IMR-90 (cell line): ENCODE data around the gene HERC6. TPM values are rescaled to one million over a fixed set of nuclear protein-coding genes. Genes with fewer than 3 reads are reported as not detected.

Experiments used
- ATAC-seq: fragments of 200-7000 bp; cut with Tn5 transposase; 2 replicates; pipeline ENCODE4 v1.9.1; 2020; ENCODE audit warnings: low read depth, mild to moderate bottlenecking, moderate library complexity
- BruUV-seq: library from RNA; stranded (reverse); fragments of 400-500 nt; replicated peaks from 2 replicates; lab custom pipeline; 2021; lab: Mats Ljungman, UMichigan
- CTCF ChIA-PET: fragments of 300-600 bp; formaldehyde crosslinking; extraction: SDS; loops from one replicate; lab custom pipeline; 2021; ENCODE audit warnings: antibody characterized with exemption; lab: Yijun Ruan, JAX
- POLR2A ChIA-PET: fragments of 300-600 bp; sonication (Branson Sonifier 250); formaldehyde crosslinking; loops from one replicate; lab custom pipeline; 2022; ENCODE audit warnings: antibody characterized with exemption; ENCODE audit not compliant: unreplicated experiment; lab: Charles Lee
- DNase-seq: peaks from one replicate; pipeline ENCODE4 v3.0.0; 2013
- H2AFZ ChIP-seq: replicated peaks from 2 replicates; pipeline ENCODE3; 2013; ENCODE audit warnings: low read length, mild to moderate bottlenecking; ENCODE audit not compliant: poor library complexity
- H2AK5ac ChIP-seq: 2 replicates; pipeline ENCODE4 v1.6.1; 2013; ENCODE audit warnings: low read depth, low read length, inconsistent platforms
- H2AK9ac ChIP-seq: replicated peaks from 2 replicates; pipeline ENCODE3; 2013; ENCODE audit warnings: mild to moderate bottlenecking, low read depth, low read length, moderate library complexity; ENCODE audit not compliant: poor library complexity
- H2BK120ac ChIP-seq: 2 replicates; pipeline ENCODE4 v1.6.1; 2013; ENCODE audit warnings: low read depth, low read length, inconsistent platforms
- H2BK15ac ChIP-seq: 3 replicates; pipeline ENCODE4 v1.6.1; 2013; ENCODE audit warnings: low read depth, low read length, inconsistent platforms
- H2BK20ac ChIP-seq: 2 replicates; pipeline ENCODE4 v1.6.1; 2013; ENCODE audit warnings: low read depth, mild to moderate bottlenecking, inconsistent platforms, low read length, moderate library complexity
- H2BK5ac ChIP-seq: 2 replicates; pipeline ENCODE4 v1.6.1; 2013; ENCODE audit warnings: mild to moderate bottlenecking, low read depth, low read length, inconsistent platforms; ENCODE audit not compliant: poor library complexity, severe bottlenecking
- H3K14ac ChIP-seq: replicated peaks from 2 replicates; pipeline ENCODE4 v1.6.1; 2013; ENCODE audit warnings: low read depth, low read length, inconsistent platforms
- H3K18ac ChIP-seq: 2 replicates; pipeline ENCODE4 v1.6.1; 2013; ENCODE audit warnings: low read depth, low read length, control low read depth
- H3K23ac ChIP-seq: 2 replicates; pipeline ENCODE4 v1.6.1; 2013; ENCODE audit warnings: low read depth, low read length, inconsistent platforms
- H3K27ac ChIP-seq: 2 replicates; pipeline ENCODE4 v1.5.1; 2013; ENCODE audit warnings: mild to moderate bottlenecking, control low read depth, low read length; ENCODE audit not compliant: insufficient read depth
- H3K27me3 ChIP-seq: 2 replicates; pipeline ENCODE4 v1.6.1; 2013; ENCODE audit warnings: low read length; ENCODE audit not compliant: control insufficient read depth, insufficient read depth
- H3K36me3 ChIP-seq: 2 replicates; pipeline ENCODE4 v1.6.1; 2013; ENCODE audit warnings: low read length, mixed read lengths; ENCODE audit not compliant: control insufficient read depth, insufficient read depth
- H3K4ac ChIP-seq: 2 replicates; pipeline ENCODE4 v1.6.1; 2013; ENCODE audit warnings: low read depth, low read length, inconsistent platforms
- H3K4me1 ChIP-seq: 2 replicates; pipeline ENCODE4 v1.6.1; 2013; ENCODE audit warnings: low read length, mixed read lengths; ENCODE audit not compliant: control insufficient read depth, insufficient read depth
- H3K4me2 ChIP-seq: 2 replicates; pipeline ENCODE4 v1.6.1; 2013; ENCODE audit warnings: low read depth, mild to moderate bottlenecking, control low read depth, low read length, moderate library complexity
- H3K4me3 ChIP-seq: 2 replicates; pipeline ENCODE4 v1.5.1; 2013; ENCODE audit warnings: low read depth, mild to moderate bottlenecking, control low read depth, low read length, moderate library complexity; ENCODE audit not compliant: insufficient read depth
- H3K56ac ChIP-seq: 2 replicates; pipeline ENCODE4 v1.6.1; 2013; ENCODE audit warnings: low read length, inconsistent platforms; ENCODE audit not compliant: insufficient read depth; ENCODE audit errors: extremely low read depth
- H3K79me1 ChIP-seq, 2 experiments: 2 replicates each; pipeline ENCODE4 v1.6.1; 2013; ENCODE audit warnings: low read length in 2 of 2, inconsistent platforms in 1 of 2, low read depth in 1 of 2
- H3K9ac ChIP-seq: 2 replicates; pipeline ENCODE4 v1.6.1; 2013; ENCODE audit warnings: low read depth, low read length, control low read depth
- H3K9me1 ChIP-seq: 2 replicates; pipeline ENCODE4 v1.6.1; 2013; ENCODE audit warnings: low read length, inconsistent platforms; ENCODE audit not compliant: insufficient read depth
- H3K9me3 ChIP-seq: 2 replicates; pipeline ENCODE4 v1.6.1; 2013; ENCODE audit warnings: low read length; ENCODE audit not compliant: control insufficient read depth, insufficient read depth
- H4K20me1 ChIP-seq: 2 replicates; pipeline ENCODE4 v1.6.1; 2013; ENCODE audit warnings: low read length, inconsistent platforms; ENCODE audit not compliant: insufficient read depth
- H4K5ac ChIP-seq: 2 replicates; pipeline ENCODE4 v1.6.1; 2013; ENCODE audit warnings: mild to moderate bottlenecking, low read depth, low read length, control low read depth
- H4K8ac ChIP-seq, 2 experiments: 2 replicates each; pipeline ENCODE4 v1.6.1; 2013; ENCODE audit warnings: low read depth in 2 of 2, low read length in 2 of 2, control low read depth in 1 of 2, inconsistent platforms in 1 of 2
- H4K91ac ChIP-seq: 2 replicates; pipeline ENCODE4 v1.6.1; 2013; ENCODE audit warnings: low read depth, low read length, inconsistent platforms; ENCODE audit not compliant: insufficient read depth
- BHLHE40 ChIP-seq: fragments of 150-350 bp; IDR thresholded peaks from 2 replicates; pipeline ENCODE4 v1.6.1; 2016; ENCODE audit warnings: mild to moderate bottlenecking, low read depth, low read length
- CEBPB ChIP-seq: IDR thresholded peaks from 2 replicates; pipeline ENCODE4 v1.6.1; 2012; ENCODE audit warnings: low read depth, low read length, improper control_type of control experiment
- CHD1 ChIP-seq: IDR thresholded peaks from 2 replicates; pipeline ENCODE4 v1.6.1; 2012; ENCODE audit warnings: low read depth, low read length, improper control_type of control experiment
- FOS ChIP-seq: fragments of 150-350 bp; IDR thresholded peaks from 2 replicates; pipeline ENCODE4 v1.6.1; 2016; ENCODE audit warnings: low read depth, low read length
- MAFK ChIP-seq: IDR thresholded peaks from 2 replicates; pipeline ENCODE4 v1.6.1; 2012; ENCODE audit warnings: low read depth, low read length, improper control_type of control experiment
- MAZ ChIP-seq: IDR thresholded peaks from 2 replicates; pipeline ENCODE4 v1.6.1; 2012; ENCODE audit warnings: low read depth, mild to moderate bottlenecking, low read length, improper control_type of control experiment, moderate library complexity, borderline replicate concordance
- MXI1 ChIP-seq: IDR thresholded peaks from 2 replicates; pipeline ENCODE4 v1.6.1; 2012; ENCODE audit warnings: low read depth, mild to moderate bottlenecking, low read length, moderate library complexity, borderline replicate concordance
- NFE2L2 ChIP-seq: fragments of 150-350 bp; IDR thresholded peaks from 2 replicates; pipeline ENCODE4 v1.6.1; 2016; ENCODE audit warnings: low read depth, mild to moderate bottlenecking, low read length
- POLR2A ChIP-seq: IDR thresholded peaks from 2 replicates; pipeline ENCODE4 v1.6.1; 2012; ENCODE audit warnings: mild to moderate bottlenecking, low read depth, low read length
- RAD21 ChIP-seq: IDR thresholded peaks from 2 replicates; pipeline ENCODE4 v1.6.1; 2012; ENCODE audit warnings: low read length, improper control_type of control experiment
- RCOR1 ChIP-seq: IDR thresholded peaks from 2 replicates; pipeline ENCODE4 v1.6.1; 2012; ENCODE audit warnings: mild to moderate bottlenecking, low read length, improper control_type of control experiment; ENCODE audit not compliant: insufficient replicate concordance
- RFX5 ChIP-seq: IDR thresholded peaks from 2 replicates; pipeline ENCODE4 v1.8.0; 2012; ENCODE audit warnings: low read depth, mild to moderate bottlenecking, low read length, moderate library complexity
- SMC3 ChIP-seq: fragments of 150-350 bp; IDR thresholded peaks from 2 replicates; pipeline ENCODE4 v1.6.1; 2016; ENCODE audit warnings: low read depth, mild to moderate bottlenecking, antibody characterized with exemption, low read length, moderate library complexity
- WGBS, 2 experiments: methylation state at CpG; one replicate each; pipeline versions ENCODE4 v1.1.5 to v1.1.7; 2013; ENCODE audit warnings: missing lambda C conversion rate in 2 of 2; ENCODE audit not compliant: insufficient read length in 1 of 2; ENCODE audit errors: extremely low coverage in 2 of 2; 5-methylcytosine and 5-hydroxymethylcytosine counted together
- dilution Hi-C: fragments of 300-500 bp; cut with HindIII; formaldehyde crosslinking; loops from one replicate; pipeline ENCODE4 v1.14.3; 2018; ENCODE audit warnings: low sequenced_read_pairs; ENCODE audit not compliant: unreplicated experiment
- in situ Hi-C: fragments of 300-500 bp; cut with MboI; formaldehyde crosslinking; loops from 3 replicates; pipeline ENCODE4 v1.14.3; 2019; ENCODE audit warnings: low sequenced_read_pairs, inconsistent platforms, mixed read lengths
- intact Hi-C: fragments of 100-400 bp; cut with micrococcal nuclease; formaldehyde crosslinking; loops from 2 replicates; pipeline ENCODE4 v1.10.0; 2022
- polyA plus RNA-seq, 3 experiments: library from polyadenylated mRNA; depleted of rRNA; stranded (reverse); fragments of >200 nt; gene quantifications; 2 replicates each; pipeline ENCODE4 v1.2.3, GENCODE V29; 2012; ENCODE audit warnings: low replicate concordance in 1 of 3
- total RNA-seq: library from RNA; depleted of rRNA; stranded (reverse); fragments of >200 nt; gene quantifications from 2 replicates; pipeline ENCODE4 v1.2.3, GENCODE V29; 2012
- TF ChIP-seq, protein P1 (sequence below): fragments of 150-350 bp; IDR thresholded peaks from 2 replicates; pipeline ENCODE4 v1.6.1; 2017; ENCODE audit warnings: mild to moderate bottlenecking, antibody characterized with exemption, low read length, low read depth
- TF ChIP-seq, protein P2 (sequence below): conservative IDR thresholded peaks from 2 replicates; pipeline ENCODE4 v1.5.1; 2012; ENCODE audit warnings: mild to moderate bottlenecking, low read depth, low read length, improper control_type of control experiment
- TF ChIP-seq, protein P3 (sequence below): fragments of 150-350 bp; IDR thresholded peaks from 2 replicates; pipeline ENCODE4 v1.6.1; 2016; ENCODE audit warnings: low read depth, mild to moderate bottlenecking, low read length, moderate library complexity, borderline replicate concordance

HERC6 gene
- total and polyA plus RNA-seq, 2 of the 4 experiments (the other 2 are of a cell fraction), result 0.53 to 1.6 TPM

DNA sequence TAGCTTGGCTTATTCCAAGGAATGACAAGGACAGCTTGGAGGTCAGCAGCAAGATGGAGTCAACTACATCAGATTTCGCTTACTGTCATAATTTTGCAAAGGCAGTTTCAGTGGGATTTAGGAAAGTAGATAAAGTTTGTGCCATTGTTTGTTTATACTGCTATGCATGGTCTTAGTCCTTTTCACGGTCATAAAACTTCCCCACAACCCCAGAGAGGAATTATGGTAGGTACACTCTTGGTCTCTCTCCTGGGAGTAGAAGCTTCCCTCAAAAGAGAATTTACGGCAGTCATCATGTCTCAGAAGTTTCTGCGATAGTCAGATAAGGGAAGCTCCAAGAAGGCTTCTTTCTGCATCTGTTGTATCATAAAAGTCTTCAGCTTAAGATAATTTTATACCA lies 27.9 kb upstream of the HERC6 start:
- no peak overlapping the region for H4K91ac ChIP-seq
- no peak overlapping the region for H2BK120ac ChIP-seq
- TF ChIP-seq, protein P1, sequence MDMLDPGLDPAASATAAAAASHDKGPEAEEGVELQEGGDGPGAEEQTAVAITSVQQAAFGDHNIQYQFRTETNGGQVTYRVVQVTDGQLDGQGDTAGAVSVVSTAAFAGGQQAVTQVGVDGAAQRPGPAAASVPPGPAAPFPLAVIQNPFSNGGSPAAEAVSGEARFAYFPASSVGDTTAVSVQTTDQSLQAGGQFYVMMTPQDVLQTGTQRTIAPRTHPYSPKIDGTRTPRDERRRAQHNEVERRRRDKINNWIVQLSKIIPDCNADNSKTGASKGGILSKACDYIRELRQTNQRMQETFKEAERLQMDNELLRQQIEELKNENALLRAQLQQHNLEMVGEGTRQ, result no peak
- TF ChIP-seq POLR2A (no peak), MXI1 (no peak), MAFK (no peak), NFE2L2 (no peak), CEBPB (no peak), SMC3 (no peak), MAZ (no peak), RCOR1 (no peak), BHLHE40 (no peak), CHD1 (no peak), RFX5 (no peak), FOS (no peak), RAD21 (no peak)
- TF ChIP-seq, protein P2, sequence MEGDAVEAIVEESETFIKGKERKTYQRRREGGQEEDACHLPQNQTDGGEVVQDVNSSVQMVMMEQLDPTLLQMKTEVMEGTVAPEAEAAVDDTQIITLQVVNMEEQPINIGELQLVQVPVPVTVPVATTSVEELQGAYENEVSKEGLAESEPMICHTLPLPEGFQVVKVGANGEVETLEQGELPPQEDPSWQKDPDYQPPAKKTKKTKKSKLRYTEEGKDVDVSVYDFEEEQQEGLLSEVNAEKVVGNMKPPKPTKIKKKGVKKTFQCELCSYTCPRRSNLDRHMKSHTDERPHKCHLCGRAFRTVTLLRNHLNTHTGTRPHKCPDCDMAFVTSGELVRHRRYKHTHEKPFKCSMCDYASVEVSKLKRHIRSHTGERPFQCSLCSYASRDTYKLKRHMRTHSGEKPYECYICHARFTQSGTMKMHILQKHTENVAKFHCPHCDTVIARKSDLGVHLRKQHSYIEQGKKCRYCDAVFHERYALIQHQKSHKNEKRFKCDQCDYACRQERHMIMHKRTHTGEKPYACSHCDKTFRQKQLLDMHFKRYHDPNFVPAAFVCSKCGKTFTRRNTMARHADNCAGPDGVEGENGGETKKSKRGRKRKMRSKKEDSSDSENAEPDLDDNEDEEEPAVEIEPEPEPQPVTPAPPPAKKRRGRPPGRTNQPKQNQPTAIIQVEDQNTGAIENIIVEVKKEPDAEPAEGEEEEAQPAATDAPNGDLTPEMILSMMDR, result no peak
- TF ChIP-seq, protein P3, sequence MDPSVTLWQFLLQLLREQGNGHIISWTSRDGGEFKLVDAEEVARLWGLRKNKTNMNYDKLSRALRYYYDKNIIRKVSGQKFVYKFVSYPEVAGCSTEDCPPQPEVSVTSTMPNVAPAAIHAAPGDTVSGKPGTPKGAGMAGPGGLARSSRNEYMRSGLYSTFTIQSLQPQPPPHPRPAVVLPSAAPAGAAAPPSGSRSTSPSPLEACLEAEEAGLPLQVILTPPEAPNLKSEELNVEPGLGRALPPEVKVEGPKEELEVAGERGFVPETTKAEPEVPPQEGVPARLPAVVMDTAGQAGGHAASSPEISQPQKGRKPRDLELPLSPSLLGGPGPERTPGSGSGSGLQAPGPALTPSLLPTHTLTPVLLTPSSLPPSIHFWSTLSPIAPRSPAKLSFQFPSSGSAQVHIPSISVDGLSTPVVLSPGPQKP, result no peak
- H2AK5ac ChIP-seq, result no peak overlapping the region
- no peak overlapping the region for H2AK9ac ChIP-seq
- H2BK15ac ChIP-seq, result no peak overlapping the region
- H3K4ac ChIP-seq, result no peak overlapping the region
- no peaks in the 10 kb centered on the region for H3K36me3 ChIP-seq
- no peak overlapping the region for H2BK5ac ChIP-seq
- H3K4me1 ChIP-seq, result no peaks in the 10 kb centered on the region; the same call in 1 of the 2 replicates
- no peak overlapping the region for H3K4me2 ChIP-seq
- no peaks in the 10 kb centered on the region for H3K79me1 ChIP-seq
- no peak overlapping the region for H3K27ac ChIP-seq
- ATAC-seq, result no peak
- H3K9me1 ChIP-seq, result no peaks in the 10 kb centered on the region
- POLR2A ChIA-PET, result no interaction called here
- H3K56ac ChIP-seq, result no peak overlapping the region
- dilution Hi-C loops (no loop called here), in situ Hi-C loops (no loop called here), intact Hi-C loops (no loop called here)
- H4K5ac ChIP-seq, result no peak overlapping the region
- no peak overlapping the region for H2AFZ ChIP-seq
- no TSS peak for BruUV-seq
- no CpG with 5 or more reads among the region's 4 CpGs for WGBS, 2 experiments
- H2BK20ac ChIP-seq, result no peak overlapping the region
- no peaks in the 10 kb centered on the region for H3K27me3 ChIP-seq
- no peak overlapping the region for H3K18ac ChIP-seq
- H3K4me3 ChIP-seq, result no peak overlapping the region
- no peak for DNase-seq
- H3K23ac ChIP-seq, result no peak overlapping the region
- CTCF ChIA-PET, result interaction anchor here (0.9 kb wide), 1 partner anchor 75 kb away, joined by 3 read pairs; no protein-coding TSS in a partner anchor
- H3K9me3 ChIP-seq, result no peaks in the 10 kb centered on the region
- no peak overlapping the region for H4K8ac ChIP-seq
- H3K9ac ChIP-seq, result no peak overlapping the region
- H3K14ac ChIP-seq, result no peak overlapping the region
- no peaks in the 10 kb centered on the region for H4K20me1 ChIP-seq
